ENCODE results near the gene STC2. TPM values are rescaled to one million over a fixed set of nuclear protein-coding genes. Genes with fewer than 3 reads are reported as not detected.

Gene STC2
- total RNA-seq, 4 donors from 2014 or later = 0.72 to 7.6 (median 5.7) TPM

GRCh38 chr5:173352366-173353349 is 24.4 kb upstream of the STC2 start:
- Histone ChIP-seq H3K4me1 (peaks cover 5% of the 10 kb centered on the region), H3K4me3 (no peak overlapping the region), H3K36me3 (no peaks in the 10 kb centered on the region), H3K9me3 (no peaks in the 10 kb centered on the region), H3K27me3 (no peaks in the 10 kb centered on the region), H3K27ac (peak overlapping the region; percentile 68)
- no peak for DNase-seq (ENCODE audit: low spot score in 2 of 2)
- 64% methylated on average over 24 of the region's 24 CpGs for WGBS
- no peak for TF ChIP-seq CTCF (IDR thresholded peaks at IDR 0.05)
- no peak for TF ChIP-seq EP300 (IDR thresholded peaks at IDR 0.05)
- no peak for TF ChIP-seq POLR2A (IDR thresholded peaks at IDR 0.05)

- TF ChIP-seq CTCF (IDR thresholded peaks at IDR 0.05) (no peak), POLR2AphosphoS5 (IDR thresholded peaks at IDR 0.05) (no peak), POLR2A (IDR thresholded peaks at IDR 0.05) (no peak), EP300 (IDR thresholded peaks at IDR 0.05) (no peak)
- no peak for DNase-seq (ENCODE audit: low spot score in 2 of 2)
- Histone ChIP-seq H3K9me3 (no peaks in the 10 kb centered on the region), H3K4me3 (no peak overlapping the region), H3K4me1 (no peaks in the 10 kb centered on the region), H3K36me3 (no peaks in the 10 kb centered on the region), H3K27ac (no peak overlapping the region), H3K27me3 (no peaks in the 10 kb centered on the region)
- 96% methylated on average over 13 of the region's 13 CpGs for WGBS
These were observed 14.9 kb upstream of the STC2 start for GRCh38 chr5:173342813-173343755.

GRCh38 chr5:173341961-173342430 is 13.8 kb upstream of the STC2 start:
- H3K4me3 ChIP-seq = no peak overlapping the region
- no peaks in the 10 kb centered on the region for H3K4me1 ChIP-seq
- no peak overlapping the region for H3K27ac ChIP-seq
- DNase-seq (ENCODE audit: low spot score in 2 of 2) = no peak
- no peaks in the 10 kb centered on the region for H3K27me3 ChIP-seq
- no peak for TF ChIP-seq CTCF (IDR thresholded peaks at IDR 0.05)
- no peak for TF ChIP-seq EP300 (IDR thresholded peaks at IDR 0.05)
- TF ChIP-seq POLR2AphosphoS5 (IDR thresholded peaks at IDR 0.05) = no peak
- no peak for TF ChIP-seq POLR2A (IDR thresholded peaks at IDR 0.05)
- H3K36me3 ChIP-seq = no peaks in the 10 kb centered on the region
- H3K9me3 ChIP-seq = no peaks in the 10 kb centered on the region
- WGBS = 69% methylated on average over 7 of the region's 7 CpGs

GRCh38 chr5:173340984-173341383 is 12.8 kb upstream of the STC2 start:
- Histone ChIP-seq H3K4me3 (no peak overlapping the region), H3K9me3 (no peaks in the 10 kb centered on the region), H3K27me3 (no peaks in the 10 kb centered on the region), H3K36me3 (no peaks in the 10 kb centered on the region), H3K27ac (no peak overlapping the region), H3K4me1 (no peaks in the 10 kb centered on the region)
- TF ChIP-seq EP300 (IDR thresholded peaks at IDR 0.05) (no peak), CTCF (IDR thresholded peaks at IDR 0.05) (no peak), POLR2AphosphoS5 (IDR thresholded peaks at IDR 0.05) (no peak), POLR2A (IDR thresholded peaks at IDR 0.05) (no peak)
- no peak for DNase-seq (ENCODE audit: low spot score in 2 of 2)
- 82% methylated on average over 5 of the region's 6 CpGs for WGBS
